PC-3 (cell line): Measurements from ENCODE around the gene TRIM44. TPM values are rescaled to one million over a fixed set of nuclear protein-coding genes. Genes with fewer than 3 reads are reported as not detected.
"Not testable (repeated sequence)": the region's sequence is repeated elsewhere in the genome, so short reads cannot be mapped to it uniquely, and the experiment has no call there.

Experiments used
- ATAC-seq: fragments of 200-7000 bp; cut with Tn5 transposase; 2 replicates; pipeline ENCODE4 v1.9.1; 2020; ENCODE audit warnings: mild to moderate bottlenecking, moderate library complexity
- BruUV-seq: library from RNA; stranded (reverse); fragments of 400-500 nt; replicated peaks from 2 replicates; lab custom pipeline; 2021; lab: Mats Ljungman, UMichigan
- CTCF ChIA-PET: fragments of 300-600 bp; sonication (Branson Sonifier 250); formaldehyde crosslinking; loops from one replicate; lab custom pipeline; 2022; ENCODE audit warnings: antibody characterized with exemption; lab: Charles Lee
- POLR2A ChIA-PET: fragments of 300-600 bp; sonication (Branson Sonifier 250); formaldehyde crosslinking; loops from one replicate; lab custom pipeline; 2022; ENCODE audit warnings: antibody characterized with exemption; ENCODE audit not compliant: unreplicated experiment; lab: Charles Lee
- DNase-seq: peaks from one replicate; pipeline ENCODE4 v3.0.0-alpha.2; 2015
- H2AFZ ChIP-seq: fragments of 300-600 bp; sonication (generic); 2 replicates; pipeline ENCODE4 v1.6.0; 2016; ENCODE audit warnings: antibody characterized with exemption, low read length
- H3F3A ChIP-seq: fragments of 300-600 bp; sonication (generic); one replicate; pipeline ENCODE4 v1.6.0; 2017; ENCODE audit warnings: antibody characterized with exemption, low read length, control low read depth, mild to moderate bottlenecking; ENCODE audit not compliant: unreplicated experiment
- H3K27ac ChIP-seq: fragments of 300-600 bp; sonication (generic); 2 replicates; pipeline ENCODE4 v1.5.1; 2016; ENCODE audit warnings: mild to moderate bottlenecking, low read length
- H3K27me3 ChIP-seq: fragments of 300-600 bp; sonication (generic); 2 replicates; pipeline ENCODE4 v1.6.1; 2016; ENCODE audit warnings: low read length, mixed read lengths
- H3K36me3 ChIP-seq: fragments of 300-600 bp; sonication (generic); 2 replicates; pipeline ENCODE4 v1.6.1; 2016; ENCODE audit warnings: low read depth, mixed run types, low read length, mixed read lengths
- H3K4me1 ChIP-seq: fragments of 300-600 bp; sonication (generic); 2 replicates; pipeline ENCODE4 v1.5.1; 2016; ENCODE audit warnings: low read length; ENCODE audit not compliant: insufficient read depth
- H3K4me2 ChIP-seq: fragments of 300-600 bp; sonication (generic); 2 replicates; pipeline ENCODE4 v1.6.0; 2016; ENCODE audit warnings: low read length
- H3K4me3 ChIP-seq: fragments of 300-600 bp; sonication (generic); 2 replicates; pipeline ENCODE4 v1.5.1; 2016; ENCODE audit warnings: mild to moderate bottlenecking, low read length, mixed read lengths
- H3K79me2 ChIP-seq: fragments of 300-600 bp; sonication (generic); 2 replicates; pipeline ENCODE4 v1.6.1; 2017; ENCODE audit warnings: low read length, mixed read lengths
- H3K9ac ChIP-seq: fragments of 300-600 bp; sonication (generic); 2 replicates; pipeline ENCODE4 v1.6.0; 2016; ENCODE audit warnings: mild to moderate bottlenecking, low read length
- H3K9me2 ChIP-seq: fragments of 300-600 bp; sonication (generic); replicated peaks from 2 replicates; pipeline ENCODE4 v1.6.1; 2016; ENCODE audit warnings: mixed run types, low read length, mixed read lengths
- H3K9me3 ChIP-seq: fragments of 300-600 bp; sonication (generic); 2 replicates; pipeline ENCODE4 v1.6.1; 2016; ENCODE audit warnings: low read length, mixed read lengths
- H4K20me1 ChIP-seq: fragments of 300-600 bp; sonication (generic); 2 replicates; pipeline ENCODE4 v1.6.1; 2016; ENCODE audit warnings: low read length, mixed read lengths
- CTCF ChIP-seq: fragments of 300-600 bp; sonication (generic); conservative IDR thresholded peaks from 2 replicates; pipeline ENCODE4 v1.5.1; 2017; ENCODE audit warnings: antibody characterized with exemption, low read depth, mild to moderate bottlenecking, low read length
- EZH2 ChIP-seq: fragments of 300-600 bp; sonication (generic); IDR thresholded peaks from one replicate; pipeline ENCODE4 v1.6.1; 2017; ENCODE audit warnings: antibody characterized with exemption, mild to moderate bottlenecking, low read length; ENCODE audit not compliant: unreplicated experiment
- EZH2phosphoT487 ChIP-seq: fragments of 300-600 bp; sonication (generic); IDR thresholded peaks from 2 replicates; pipeline ENCODE4 v1.6.1; 2018; ENCODE audit warnings: mild to moderate bottlenecking, antibody characterized with exemption, low read length, borderline replicate concordance
- intact Hi-C: fragments of 100-400 bp; cut with micrococcal nuclease; formaldehyde crosslinking; loops from 2 replicates; pipeline ENCODE4 v1.9.0; 2023
- total RNA-seq: library from RNA; depleted of rRNA; stranded (reverse); fragments of >200 nt; gene quantifications from 2 replicates; pipeline ENCODE4 v1.2.3, GENCODE V29; 2014

TRIM44 gene
- total RNA-seq, 1 experiment from 2014 or later: 14.0 TPM

DNA sequence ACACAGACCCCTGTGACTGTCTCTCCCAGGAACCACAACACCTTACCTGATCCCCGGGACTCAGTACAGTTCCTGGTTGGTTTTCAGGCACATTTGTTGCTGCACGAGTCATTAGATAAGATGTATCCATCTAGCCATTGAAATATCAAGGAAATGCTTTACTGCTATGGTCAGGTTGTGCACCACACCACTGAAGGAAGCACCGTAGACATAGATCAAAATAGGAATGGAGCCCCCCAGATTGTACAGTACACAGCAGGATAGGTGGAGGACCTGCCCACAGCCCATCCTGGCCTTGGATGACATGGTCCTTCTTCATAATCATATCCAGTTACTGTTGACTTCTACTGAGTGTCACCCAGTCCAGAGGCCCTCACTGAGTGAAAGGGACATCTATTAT is 195.3 kb downstream of the TRIM44 start:
- ATAC-seq: no peak
- TF ChIP-seq CTCF (no peak), EZH2phosphoT487 (no peak), EZH2 (no peak)
- no TSS peak for BruUV-seq

DNA sequence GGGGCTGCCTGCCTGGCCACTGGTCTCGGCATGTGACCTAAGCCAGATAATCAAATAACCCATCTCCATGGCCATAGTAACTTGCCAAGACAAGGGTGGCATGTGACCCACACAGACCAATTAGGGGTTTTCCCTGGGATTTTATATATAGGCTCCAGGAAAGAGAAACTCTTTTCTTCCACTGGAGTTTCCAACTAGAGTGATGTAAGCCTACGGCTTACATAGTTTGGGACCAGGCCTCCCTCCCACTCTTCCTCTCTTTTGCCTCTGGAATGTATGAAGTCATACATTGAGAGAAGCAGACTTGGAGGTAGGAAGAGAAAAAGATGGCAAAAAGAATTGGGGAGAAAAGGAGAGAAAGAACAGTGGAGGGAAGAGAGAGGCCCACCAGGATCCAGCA is 196.7 kb downstream of the TRIM44 start:
- no peak overlapping the region for H3K27ac ChIP-seq
- ATAC-seq: no peak
- intact Hi-C loops: no loop called here

More for the DNA sequence above, 195.3 kb downstream of the TRIM44 start:
- Histone ChIP-seq H4K20me1 (no peaks in the 10 kb centered on the region), H3K4me1 (no peaks in the 10 kb centered on the region), H3K36me3 (no peaks in the 10 kb centered on the region), H3K79me2 (no peaks in the 10 kb centered on the region), H3K4me2 (no peak overlapping the region), H3K9me2 (no peaks in the 10 kb centered on the region), H3K27me3 (no peaks in the 10 kb centered on the region), H3K9ac (no peak overlapping the region), H2AFZ (no peak overlapping the region), H3K27ac (no peak overlapping the region), H3F3A (no peaks in the 10 kb centered on the region), H3K9me3 (no peaks in the 10 kb centered on the region), H3K4me3 (no peak overlapping the region)
- intact Hi-C loops: no loop called here
- no peak for DNase-seq
- ChIA-PET POLR2A (no interaction called here), CTCF (no interaction called here)

GRCh38 chr11:35860194-35860593 is 197.6 kb downstream of the TRIM44 start:
- CTCF ChIA-PET, H3K79me2 ChIP-seq, H3K4me2 ChIP-seq, H3K9me2 ChIP-seq, BruUV-seq, H2AFZ ChIP-seq, H3K36me3 ChIP-seq, H3K27ac ChIP-seq, H3K4me1 ChIP-seq, DNase-seq, H3K9ac ChIP-seq, H3K27me3 ChIP-seq, POLR2A ChIA-PET, H3K9me3 ChIP-seq, H3F3A ChIP-seq, intact Hi-C loops, H3K4me3 ChIP-seq, H4K20me1 ChIP-seq, ATAC-seq: not testable (repeated sequence)

More for the DNA sequence above, 196.7 kb downstream of the TRIM44 start:
- no peak for DNase-seq
- Histone ChIP-seq H3K27me3 (no peaks in the 10 kb centered on the region), H3K9ac (no peak overlapping the region), H3K4me3 (no peak overlapping the region), H2AFZ (no peak overlapping the region), H3K36me3 (no peaks in the 10 kb centered on the region), H3K9me3 (no peaks in the 10 kb centered on the region), H3F3A (no peaks in the 10 kb centered on the region), H4K20me1 (no peaks in the 10 kb centered on the region), H3K9me2 (no peaks in the 10 kb centered on the region), H3K4me2 (no peak overlapping the region), H3K79me2 (no peaks in the 10 kb centered on the region), H3K4me1 (no peaks in the 10 kb centered on the region)
- ChIA-PET CTCF (no interaction called here), POLR2A (no interaction called here)
- BruUV-seq: no TSS peak
- TF ChIP-seq EZH2phosphoT487: no peak
- TF ChIP-seq EZH2: no peak
- TF ChIP-seq CTCF: no peak
